Ovary (tissue), 3 donors: ENCODE data around the gene RSBN1.

Source experiments
- POLR2A ChIP-seq: fragments of 450-650 bp; IDR thresholded peaks from one replicate; pipeline ENCODE4 v1.6.1; 2017; ENCODE audit warnings: antibody characterized with exemption, mild to moderate bottlenecking, moderate library complexity
- TF ChIP-seq, protein P1 (sequence below), 3 donors: fragments of 450-650 bp in 2 of 3; fragments of 200-600 bp in 1 of 3; IDR thresholded peaks; one replicate each; pipeline versions ENCODE4 v1.5.1 to v1.8.0; 2016 to 2022; ENCODE audit warnings: antibody characterized with exemption in 3 of 3, mild to moderate bottlenecking in 1 of 3
- donor health status: DM: no; HTN: no; CAD: no.

DNA sequence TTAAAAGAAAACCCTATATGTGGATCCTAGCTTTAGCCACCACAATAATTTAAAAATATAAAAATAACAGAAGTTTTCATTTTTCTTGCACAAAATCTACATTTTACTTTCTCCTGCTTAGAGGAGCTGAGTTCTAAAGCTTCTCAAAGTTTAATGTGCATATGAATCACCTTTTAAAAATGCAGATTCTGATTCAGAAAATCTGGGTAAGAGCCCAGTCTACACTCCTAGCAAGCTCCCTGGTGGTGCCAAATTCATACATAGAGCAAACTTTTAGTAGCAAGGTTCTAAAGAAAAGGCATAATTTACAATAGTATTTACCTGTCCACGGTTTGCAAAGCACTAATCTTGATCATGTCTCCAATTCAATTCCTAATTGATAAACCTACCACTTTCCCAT lies 19.3 kb downstream of the RSBN1 start:
- no peak for TF ChIP-seq POLR2A
- TF ChIP-seq, protein P1, sequence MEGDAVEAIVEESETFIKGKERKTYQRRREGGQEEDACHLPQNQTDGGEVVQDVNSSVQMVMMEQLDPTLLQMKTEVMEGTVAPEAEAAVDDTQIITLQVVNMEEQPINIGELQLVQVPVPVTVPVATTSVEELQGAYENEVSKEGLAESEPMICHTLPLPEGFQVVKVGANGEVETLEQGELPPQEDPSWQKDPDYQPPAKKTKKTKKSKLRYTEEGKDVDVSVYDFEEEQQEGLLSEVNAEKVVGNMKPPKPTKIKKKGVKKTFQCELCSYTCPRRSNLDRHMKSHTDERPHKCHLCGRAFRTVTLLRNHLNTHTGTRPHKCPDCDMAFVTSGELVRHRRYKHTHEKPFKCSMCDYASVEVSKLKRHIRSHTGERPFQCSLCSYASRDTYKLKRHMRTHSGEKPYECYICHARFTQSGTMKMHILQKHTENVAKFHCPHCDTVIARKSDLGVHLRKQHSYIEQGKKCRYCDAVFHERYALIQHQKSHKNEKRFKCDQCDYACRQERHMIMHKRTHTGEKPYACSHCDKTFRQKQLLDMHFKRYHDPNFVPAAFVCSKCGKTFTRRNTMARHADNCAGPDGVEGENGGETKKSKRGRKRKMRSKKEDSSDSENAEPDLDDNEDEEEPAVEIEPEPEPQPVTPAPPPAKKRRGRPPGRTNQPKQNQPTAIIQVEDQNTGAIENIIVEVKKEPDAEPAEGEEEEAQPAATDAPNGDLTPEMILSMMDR (IDR thresholded peaks at IDR 0.05) = no peak
